Stimulated activated CD8-positive, alpha-beta memory T cell treated with anti-CD3 and anti-CD28 coated beads, Interleukin-15, amount 100 ng/mL, for 48 hours (primary cell): Measurements from ENCODE around the gene HOXB7.

Source experiments
- DNase-seq, 2 donors: peaks; one replicate each; pipeline ENCODE4 v3.0.0-alpha.2; 2020; ENCODE audit warnings: low read depth in 2 of 2

Gene HOXB7

GRCh38 chr17:48610282-48611211, at the start of gene HOXB7:
TSS of gene HOXB7 (minus strand) at chr17:48611017. CDS start at chr17:48610918, 99 bp downstream.
- no peak for DNase-seq

- no peak for DNase-seq
Observed at GRCh38 chr17:48655913-48656312, 45.1 kb upstream of the HOXB7 start.

- DNase-seq: no peak
Observed at GRCh38 chr17:48649741-48650140, 38.9 kb upstream of the HOXB7 start.

GRCh38 chr17:48647963-48648245, 37.1 kb upstream of the HOXB7 start:
- DNase-seq: no peak

- DNase-seq: no peak
Observed at GRCh38 chr17:48647103-48647962, 36.5 kb upstream of the HOXB7 start.

GRCh38 chr17:48646183-48647102, 35.6 kb upstream of the HOXB7 start:
- no peak for DNase-seq

GRCh38 chr17:48645639-48646182, 34.9 kb upstream of the HOXB7 start:
- no peak for DNase-seq

GRCh38 chr17:48644910-48645557, 34.2 kb upstream of the HOXB7 start:
- DNase-seq: no peak

- no peak for DNase-seq
Observed at GRCh38 chr17:48644159-48644558, 33.3 kb upstream of the HOXB7 start.

- DNase-seq: no peak
Observed at GRCh38 chr17:48643697-48644012, 32.8 kb upstream of the HOXB7 start.

- DNase-seq: no peak
Observed at GRCh38 chr17:48642843-48643696, 32.3 kb upstream of the HOXB7 start.

GRCh38 chr17:48642059-48642842, 31.4 kb upstream of the HOXB7 start:
- no peak for DNase-seq

- DNase-seq: no peak
Observed at GRCh38 chr17:48641541-48642058, 30.8 kb upstream of the HOXB7 start.

- DNase-seq: no peak
Observed at GRCh38 chr17:48640858-48641180, 30.0 kb upstream of the HOXB7 start.

- no peak for DNase-seq
Observed at GRCh38 chr17:48639982-48640857, 29.4 kb upstream of the HOXB7 start.

- DNase-seq: no peak
Observed at GRCh38 chr17:48639136-48639535, 28.3 kb upstream of the HOXB7 start.

- DNase-seq: no peak
Observed at GRCh38 chr17:48637323-48638260, 26.8 kb upstream of the HOXB7 start.
